Mesendoderm (in vitro differentiated cells): ENCODE measurements around the gene SHROOM3.

Experiments used
- DNase-seq: peaks from one replicate; pipeline ENCODE4 v3.0.0; 2013
- H2AK5ac ChIP-seq: 2 replicates; pipeline ENCODE4 v1.6.1; 2013; ENCODE audit warnings: low read length, inconsistent platforms
- H2BK120ac ChIP-seq: 2 replicates; pipeline ENCODE4 v1.6.1; 2013; ENCODE audit warnings: low read depth, mild to moderate bottlenecking, low read length, moderate library complexity, mixed read lengths
- H2BK15ac ChIP-seq: replicated peaks from 2 replicates; pipeline ENCODE4 v1.6.1; 2013; ENCODE audit warnings: low read depth, mild to moderate bottlenecking, moderate library complexity
- H2BK5ac ChIP-seq: 2 replicates; pipeline ENCODE4 v1.6.1; 2013; ENCODE audit warnings: low read length, inconsistent platforms
- H3K18ac ChIP-seq: 2 replicates; pipeline ENCODE4 v1.6.1; 2013; ENCODE audit warnings: mild to moderate bottlenecking, low read length, mixed read lengths
- H3K23ac ChIP-seq: one replicate; pipeline ENCODE4 v1.6.1; 2013; ENCODE audit warnings: low read length
- H3K27ac ChIP-seq: 2 replicates; pipeline ENCODE4 v1.5.1; 2013; ENCODE audit warnings: low read depth, mild to moderate bottlenecking, inconsistent platforms, low read length, moderate library complexity
- H3K27me3 ChIP-seq: 2 replicates; pipeline ENCODE4 v1.6.1; 2013; ENCODE audit warnings: low read length, control low read depth, mild to moderate bottlenecking, inconsistent platforms; ENCODE audit not compliant: insufficient read depth, poor library complexity
- H3K36me3 ChIP-seq: 2 replicates; pipeline ENCODE4 v1.6.1; 2013; ENCODE audit warnings: low read length, inconsistent platforms; ENCODE audit not compliant: control insufficient read depth, insufficient read depth
- H3K4ac ChIP-seq: one replicate; pipeline ENCODE4 v1.6.1; 2013; ENCODE audit warnings: low read depth, mild to moderate bottlenecking, low read length, moderate library complexity
- H3K4me1 ChIP-seq: 2 replicates; pipeline ENCODE4 v1.6.1; 2013; ENCODE audit warnings: low read depth, low read length, inconsistent platforms; ENCODE audit not compliant: control insufficient read depth
- H3K4me2 ChIP-seq: 2 replicates; pipeline ENCODE4 v1.6.1; 2013; ENCODE audit warnings: low read length
- H3K4me3 ChIP-seq: 2 replicates; pipeline ENCODE4 v1.5.1; 2013; ENCODE audit warnings: mild to moderate bottlenecking, low read length
- H3K56ac ChIP-seq: one replicate; pipeline ENCODE4 v1.6.1; 2013; ENCODE audit warnings: low read length
- H3K79me1 ChIP-seq: 2 replicates; pipeline ENCODE4 v1.6.1; 2013; ENCODE audit warnings: low read length, inconsistent platforms
- H3K79me2 ChIP-seq: 2 replicates; pipeline ENCODE4 v1.6.1; 2013; ENCODE audit warnings: mild to moderate bottlenecking, low read length; ENCODE audit not compliant: control insufficient read depth, insufficient read depth
- H3K9ac ChIP-seq: 2 replicates; pipeline ENCODE4 v1.6.1; 2013; ENCODE audit warnings: low read length, inconsistent platforms
- H4K5ac ChIP-seq: one replicate; pipeline ENCODE4 v1.6.1; 2013; ENCODE audit warnings: low read length
- H4K8ac ChIP-seq: one replicate; pipeline ENCODE4 v1.6.1; 2013; ENCODE audit warnings: low read depth, mild to moderate bottlenecking, control low read depth, low read length, moderate library complexity
- WGBS: extraction: QIAGEN DNeasy Blood & Tissue Kit; methylation state at CpG from one replicate; pipeline ENCODE4 v1.1.7; 2013; ENCODE audit warnings: low lambda C conversion rate, missing lambda C conversion rate; ENCODE audit not compliant: insufficient coverage; ENCODE audit errors: extremely low coverage; 5-methylcytosine and 5-hydroxymethylcytosine counted together

SHROOM3 gene

DNA sequence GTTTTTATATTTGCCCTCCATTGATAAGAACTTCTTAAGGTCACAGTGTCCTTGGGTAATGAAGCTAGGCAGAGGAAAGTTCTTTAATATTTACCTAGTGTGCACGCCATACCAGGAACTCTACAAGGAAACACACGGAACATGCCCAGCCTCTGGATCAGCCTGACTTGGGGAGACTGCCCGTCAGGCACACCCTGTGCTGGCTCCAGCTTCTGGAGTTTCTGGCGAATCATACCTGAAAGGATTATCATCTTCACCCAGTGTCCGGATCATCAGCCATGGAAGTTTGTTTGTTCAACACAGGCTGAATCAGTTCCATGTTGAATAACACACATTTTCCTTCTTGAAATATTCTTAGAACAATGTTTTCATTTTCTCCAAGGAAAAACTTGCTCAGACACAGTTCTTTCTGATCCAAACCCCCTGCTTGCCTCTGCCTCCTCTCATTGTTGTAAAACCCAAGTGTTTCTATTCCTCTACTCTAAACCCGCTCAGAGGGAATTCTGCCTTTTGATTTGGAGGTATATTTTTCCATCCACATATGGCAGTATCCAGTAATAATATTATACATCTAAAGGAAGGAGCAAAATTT lies 176.7 kb downstream of the SHROOM3 start:
- no CpG with 5 or more reads among the region's 6 CpGs for WGBS
- Histone ChIP-seq H3K56ac (peak overlapping the region; percentile 60), H4K5ac (no peak overlapping the region), H3K36me3 (no peaks in the 10 kb centered on the region), H2BK120ac (no peak overlapping the region), H3K4ac (no peak overlapping the region), H3K27me3 (no peaks in the 10 kb centered on the region), H3K4me1 (peaks cover 7% of the 10 kb centered on the region), H3K23ac (peak overlapping the region; percentile 15), H3K18ac (peak overlapping the region; percentile 72), H2AK5ac (peak overlapping the region; percentile 43), H4K8ac (peak overlapping the region; percentile 40), H2BK5ac (no peak overlapping the region), H3K79me2 (no peaks in the 10 kb centered on the region), H3K79me1 (no peaks in the 10 kb centered on the region), H3K4me2 (no peak overlapping the region), H3K4me3 (no peak overlapping the region), H3K27ac (no peak overlapping the region), H2BK15ac (no peak overlapping the region), H3K9ac (peak overlapping the region; percentile 10)
- no peak for DNase-seq

DNA sequence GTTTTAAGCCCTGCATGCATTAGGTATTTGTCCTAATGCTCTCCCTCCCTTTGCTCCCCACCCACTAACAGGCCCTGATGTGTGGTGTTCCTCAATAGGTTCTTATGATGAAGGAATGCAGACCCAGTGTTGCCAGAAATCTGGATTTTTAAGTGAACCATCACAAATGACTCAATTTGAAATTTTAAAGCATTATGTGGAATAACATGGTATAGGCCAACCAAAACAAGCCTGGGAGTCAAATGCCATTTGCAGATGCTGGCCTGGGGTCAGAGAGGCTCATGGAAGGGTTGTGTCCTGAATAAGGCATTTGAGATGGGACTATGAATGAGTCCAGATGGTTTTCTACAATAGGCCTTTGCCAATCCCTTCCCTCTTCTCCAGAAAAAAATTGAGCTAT lies 179.6 kb downstream of the SHROOM3 start:
- no peak for DNase-seq
- no peaks in the 10 kb centered on the region for H3K79me2 ChIP-seq
- no peak overlapping the region for H4K8ac ChIP-seq
- no peak overlapping the region for H2BK15ac ChIP-seq
- H3K27ac ChIP-seq = no peak overlapping the region
- no peak overlapping the region for H4K5ac ChIP-seq
- no peak overlapping the region for H3K4me3 ChIP-seq
- H3K4ac ChIP-seq = no peak overlapping the region
- no peak overlapping the region for H2AK5ac ChIP-seq
- no peak overlapping the region for H3K4me2 ChIP-seq
- no peak overlapping the region for H3K18ac ChIP-seq
- H3K79me1 ChIP-seq = no peaks in the 10 kb centered on the region
- H3K4me1 ChIP-seq = peaks cover 7% of the 10 kb centered on the region
- no peaks in the 10 kb centered on the region for H3K36me3 ChIP-seq
- H3K27me3 ChIP-seq = no peaks in the 10 kb centered on the region
- no peak overlapping the region for H3K56ac ChIP-seq
- no peak overlapping the region for H2BK5ac ChIP-seq
- no peak overlapping the region for H2BK120ac ChIP-seq
- no peak overlapping the region for H3K9ac ChIP-seq
- no peak overlapping the region for H3K23ac ChIP-seq

DNA sequence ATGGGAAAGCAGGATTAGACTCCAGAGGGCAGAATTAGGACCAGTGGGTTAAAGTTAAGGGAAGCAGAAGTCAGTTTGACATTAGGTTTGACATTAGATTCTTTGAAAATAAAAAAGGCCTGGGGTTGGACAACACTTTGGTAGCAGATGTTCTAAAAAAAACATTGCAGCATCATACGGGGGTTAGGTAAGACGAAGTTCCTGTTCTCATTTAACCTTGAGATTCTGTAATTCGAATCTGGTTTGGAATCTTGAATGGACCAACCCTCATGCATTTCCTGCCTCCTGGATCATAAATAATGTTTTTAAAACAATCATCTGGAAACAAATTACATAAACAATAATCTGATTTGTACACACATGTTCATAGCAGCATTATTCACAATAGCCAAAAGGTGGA lies 181.0 kb downstream of the SHROOM3 start:
- H2BK120ac ChIP-seq = no peak overlapping the region
- peaks cover 5% of the 10 kb centered on the region for H3K4me1 ChIP-seq
- H3K4me2 ChIP-seq = no peak overlapping the region
- no peaks in the 10 kb centered on the region for H3K27me3 ChIP-seq
- no peaks in the 10 kb centered on the region for H3K36me3 ChIP-seq
- no peak overlapping the region for H3K27ac ChIP-seq
- H3K79me1 ChIP-seq = no peaks in the 10 kb centered on the region
- no peak overlapping the region for H3K4me3 ChIP-seq
- WGBS = no CpG with 5 or more reads among the region's 3 CpGs
- H4K8ac ChIP-seq = no peak overlapping the region
- no peak overlapping the region for H2BK15ac ChIP-seq
- H3K23ac ChIP-seq = no peak overlapping the region
- no peak overlapping the region for H2BK5ac ChIP-seq
- no peak overlapping the region for H2AK5ac ChIP-seq
- DNase-seq = no peak
- H3K79me2 ChIP-seq = no peaks in the 10 kb centered on the region
- H4K5ac ChIP-seq = no peak overlapping the region
- no peak overlapping the region for H3K9ac ChIP-seq
- H3K4ac ChIP-seq = no peak overlapping the region
- H3K18ac ChIP-seq = no peak overlapping the region
- no peak overlapping the region for H3K56ac ChIP-seq

DNA sequence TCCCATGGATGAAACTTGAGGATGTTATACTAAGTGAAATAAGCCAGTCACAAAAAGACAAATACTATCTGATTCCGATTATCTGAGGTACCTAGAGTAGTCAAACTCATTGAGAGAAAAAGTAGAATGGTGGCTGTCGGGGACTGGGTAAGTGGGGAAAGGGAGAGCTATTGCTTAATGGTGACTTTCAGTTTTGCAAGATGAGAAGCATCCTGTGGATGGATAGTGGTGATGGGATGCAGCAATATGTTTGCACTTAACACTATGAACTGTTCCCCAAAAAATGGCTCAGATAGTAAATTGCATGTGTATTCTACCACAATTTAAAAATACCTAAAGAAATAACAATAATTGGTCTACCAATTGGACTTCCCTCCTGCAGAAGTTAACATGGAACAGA lies 181.5 kb downstream of the SHROOM3 start:
- Histone ChIP-seq H3K4ac (no peak overlapping the region), H3K9ac (no peak overlapping the region), H2BK15ac (no peak overlapping the region), H3K4me1 (peaks cover 2% of the 10 kb centered on the region), H3K27ac (no peak overlapping the region), H3K4me2 (no peak overlapping the region), H3K36me3 (no peaks in the 10 kb centered on the region), H4K5ac (no peak overlapping the region), H2BK5ac (no peak overlapping the region), H3K56ac (no peak overlapping the region), H4K8ac (no peak overlapping the region), H3K23ac (no peak overlapping the region), H3K4me3 (no peak overlapping the region), H3K18ac (no peak overlapping the region), H3K79me1 (no peaks in the 10 kb centered on the region), H3K79me2 (no peaks in the 10 kb centered on the region), H2BK120ac (no peak overlapping the region), H2AK5ac (no peak overlapping the region), H3K27me3 (no peaks in the 10 kb centered on the region)
- WGBS = no CpG with 5 or more reads among the region's 2 CpGs
- no peak for DNase-seq

DNA sequence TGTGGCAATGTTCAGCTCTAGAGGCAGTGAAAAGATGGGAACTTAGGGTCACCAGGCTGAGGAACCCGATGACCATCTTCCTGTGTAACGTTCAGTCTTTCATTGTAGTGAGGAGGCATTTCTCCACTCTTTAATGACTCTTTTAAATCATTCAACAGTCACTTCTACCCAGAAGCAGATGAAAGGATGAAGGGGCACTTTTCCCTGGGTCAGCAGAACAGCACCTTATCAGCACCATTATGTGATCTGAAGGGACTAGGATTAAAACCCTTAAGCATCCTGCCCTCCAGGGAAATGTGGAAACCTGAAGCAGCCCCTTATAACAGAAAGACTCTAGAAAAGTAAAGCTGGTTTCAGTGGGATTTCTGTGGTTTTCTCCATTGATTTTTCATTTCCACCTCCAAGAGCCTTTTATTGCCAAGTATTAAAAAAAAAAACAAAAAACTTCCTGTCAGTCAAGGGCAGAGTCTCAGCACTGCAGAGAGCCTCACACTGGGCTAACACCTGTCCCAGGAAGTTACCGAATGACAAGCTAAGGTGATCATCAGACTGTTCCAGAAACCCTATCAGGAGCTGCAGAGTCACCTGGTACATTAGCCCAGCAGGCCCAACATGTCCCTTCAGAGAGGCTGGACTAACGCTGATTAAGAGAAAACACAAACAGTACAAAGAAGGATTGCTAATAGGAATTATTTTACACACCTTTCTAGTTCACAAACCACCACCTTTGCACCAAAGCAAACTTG lies 185.9 kb downstream of the SHROOM3 start:
- no peak overlapping the region for H3K56ac ChIP-seq
- H3K27ac ChIP-seq = no peak overlapping the region
- peak overlapping the region; percentile 75 for H3K18ac ChIP-seq
- H4K5ac ChIP-seq = no peak overlapping the region
- no peak overlapping the region for H2BK15ac ChIP-seq
- H3K27me3 ChIP-seq = no peaks in the 10 kb centered on the region
- H2BK120ac ChIP-seq = no peak overlapping the region
- no peaks in the 10 kb centered on the region for H3K36me3 ChIP-seq
- no peak for DNase-seq
- H3K79me2 ChIP-seq = no peaks in the 10 kb centered on the region
- no peak overlapping the region for H3K4me3 ChIP-seq
- H3K79me1 ChIP-seq = no peaks in the 10 kb centered on the region
- no peak overlapping the region for H3K9ac ChIP-seq
- H3K23ac ChIP-seq = no peak overlapping the region
- H3K4me2 ChIP-seq = no peak overlapping the region
- no peak overlapping the region for H2BK5ac ChIP-seq
- WGBS = no CpG with 5 or more reads among the region's 4 CpGs
- peaks cover 5% of the 10 kb centered on the region for H3K4me1 ChIP-seq
- no peak overlapping the region for H4K8ac ChIP-seq
- H3K4ac ChIP-seq = no peak overlapping the region
- no peak overlapping the region for H2AK5ac ChIP-seq

DNA sequence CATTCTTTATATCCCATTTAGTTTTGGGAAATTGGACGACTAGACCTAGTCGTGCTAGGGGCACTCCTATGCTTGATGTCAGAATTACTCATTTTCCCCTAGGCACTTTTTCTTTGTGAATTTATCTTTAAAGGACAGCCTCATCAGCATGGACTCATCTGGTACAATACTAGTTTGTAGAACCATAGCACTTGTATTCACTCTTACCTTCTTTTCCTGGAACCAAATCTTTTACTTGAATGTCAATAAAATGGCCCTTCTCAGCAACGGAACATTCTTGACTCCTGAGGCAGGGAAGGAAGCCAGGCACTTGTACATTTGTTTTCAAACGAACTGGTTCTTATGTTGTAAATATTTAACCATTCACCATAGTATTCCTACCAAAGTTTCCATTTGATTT lies 187.1 kb downstream of the SHROOM3 start:
- Histone ChIP-seq H3K4me3 (no peak overlapping the region), H3K79me2 (no peaks in the 10 kb centered on the region), H2AK5ac (no peak overlapping the region), H3K56ac (no peak overlapping the region), H4K5ac (no peak overlapping the region), H2BK120ac (no peak overlapping the region), H3K79me1 (no peaks in the 10 kb centered on the region), H2BK15ac (no peak overlapping the region), H3K23ac (no peak overlapping the region), H3K9ac (no peak overlapping the region), H3K18ac (no peak overlapping the region), H2BK5ac (no peak overlapping the region), H4K8ac (no peak overlapping the region), H3K4me2 (no peak overlapping the region), H3K4me1 (peaks cover 5% of the 10 kb centered on the region), H3K27me3 (no peaks in the 10 kb centered on the region), H3K4ac (no peak overlapping the region), H3K27ac (no peak overlapping the region), H3K36me3 (no peaks in the 10 kb centered on the region)
- no peak for DNase-seq
- WGBS = no CpG with 5 or more reads among the region's 4 CpGs
